Panc1 (cell line): ENCODE results near the gene PPP2R2B.

Source experiments
- POLR2AphosphoS5 ChIP-seq: IDR thresholded peaks from 2 replicates; pipeline ENCODE4 v1.6.1; 2012; ENCODE audit warnings: mild to moderate bottlenecking, low read depth, low read length, moderate library complexity
- TF ChIP-seq, protein P1 (sequence below): fragments of 450-650 bp; IDR thresholded peaks from 2 replicates; pipeline ENCODE4 v1.5.1; 2017; ENCODE audit warnings: mild to moderate bottlenecking

DNA sequence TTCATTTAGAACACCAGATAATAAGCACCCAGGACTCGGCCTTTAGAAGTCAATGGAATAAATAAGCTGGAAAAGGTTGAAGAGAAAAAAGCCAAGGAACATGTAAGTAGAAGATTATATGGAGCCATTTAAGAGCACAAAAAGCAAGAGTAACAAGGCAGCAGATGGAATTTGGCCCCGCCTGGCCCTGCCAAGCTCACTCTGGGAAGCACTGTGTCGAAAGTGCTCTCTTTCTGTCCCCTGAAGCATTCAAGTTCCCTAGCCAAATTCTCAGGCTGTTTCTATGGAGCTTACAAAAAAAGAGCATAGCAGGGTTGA is 289.6 kb downstream of the PPP2R2B start:
- TF ChIP-seq POLR2AphosphoS5 = no peak
- TF ChIP-seq, protein P1, sequence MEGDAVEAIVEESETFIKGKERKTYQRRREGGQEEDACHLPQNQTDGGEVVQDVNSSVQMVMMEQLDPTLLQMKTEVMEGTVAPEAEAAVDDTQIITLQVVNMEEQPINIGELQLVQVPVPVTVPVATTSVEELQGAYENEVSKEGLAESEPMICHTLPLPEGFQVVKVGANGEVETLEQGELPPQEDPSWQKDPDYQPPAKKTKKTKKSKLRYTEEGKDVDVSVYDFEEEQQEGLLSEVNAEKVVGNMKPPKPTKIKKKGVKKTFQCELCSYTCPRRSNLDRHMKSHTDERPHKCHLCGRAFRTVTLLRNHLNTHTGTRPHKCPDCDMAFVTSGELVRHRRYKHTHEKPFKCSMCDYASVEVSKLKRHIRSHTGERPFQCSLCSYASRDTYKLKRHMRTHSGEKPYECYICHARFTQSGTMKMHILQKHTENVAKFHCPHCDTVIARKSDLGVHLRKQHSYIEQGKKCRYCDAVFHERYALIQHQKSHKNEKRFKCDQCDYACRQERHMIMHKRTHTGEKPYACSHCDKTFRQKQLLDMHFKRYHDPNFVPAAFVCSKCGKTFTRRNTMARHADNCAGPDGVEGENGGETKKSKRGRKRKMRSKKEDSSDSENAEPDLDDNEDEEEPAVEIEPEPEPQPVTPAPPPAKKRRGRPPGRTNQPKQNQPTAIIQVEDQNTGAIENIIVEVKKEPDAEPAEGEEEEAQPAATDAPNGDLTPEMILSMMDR = no peak
